ENCODE results near the gene DGLUCY.

The DGLUCY gene

DNA sequence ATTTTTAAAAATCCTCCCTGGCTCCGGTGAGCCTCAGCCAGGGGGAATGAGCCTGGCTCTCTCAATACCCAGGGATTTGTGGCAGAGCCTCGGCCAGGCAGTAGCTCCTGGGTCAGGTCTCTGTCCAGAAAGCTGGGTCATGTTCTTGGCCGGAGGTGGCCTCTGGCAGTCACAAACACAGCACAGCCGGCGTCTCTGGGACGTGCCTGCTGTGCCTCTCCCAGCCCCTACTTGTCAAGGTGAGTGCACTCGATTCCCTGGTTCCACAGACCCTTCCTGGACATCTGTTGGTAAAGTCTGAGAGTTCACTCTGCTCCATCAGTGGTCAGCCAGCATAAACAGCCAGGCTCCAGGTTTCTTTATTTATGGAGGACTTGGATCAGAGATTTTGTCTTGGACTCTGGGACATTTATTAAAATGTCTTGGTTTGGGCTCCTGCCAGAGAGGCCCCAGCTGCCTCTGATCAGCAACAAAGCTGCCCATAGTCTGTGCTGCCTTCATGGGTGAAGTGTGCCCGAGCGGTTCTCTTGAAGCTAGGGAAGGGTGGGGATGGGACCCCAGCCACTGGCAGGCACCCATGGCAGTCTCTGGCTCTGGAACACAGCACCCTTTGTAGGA, 56.7 kb downstream of the DGLUCY start:
- DNase-seq (ENCODE audit: low read depth): no peak
- H3K4me3 ChIP-seq (ENCODE audit: low read depth, low read length): no peak overlapping the region

DNA sequence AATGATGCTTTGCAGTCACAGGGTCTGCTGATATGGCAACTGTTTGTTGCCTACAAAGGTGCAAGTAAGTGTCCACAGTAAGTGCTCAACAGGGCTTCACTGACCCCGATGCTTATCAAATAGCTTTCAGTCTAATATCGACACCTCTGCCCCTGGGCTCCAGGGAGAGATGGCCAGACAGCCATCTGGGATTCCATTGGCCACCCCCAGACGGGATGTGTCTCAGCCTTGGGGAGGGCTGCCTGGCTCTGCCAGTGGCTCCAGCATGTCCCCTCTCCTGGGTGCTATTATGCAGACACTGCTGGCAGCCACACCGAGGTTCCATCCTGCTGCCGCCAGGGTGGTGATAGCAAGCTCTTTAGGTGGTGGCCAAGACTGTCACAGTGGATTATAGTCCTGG, 57.4 kb downstream of the DGLUCY start:
- no peak for DNase-seq (ENCODE audit: low read depth)
- H3K4me3 ChIP-seq (ENCODE audit: low read depth, low read length): no peak overlapping the region
- TF ChIP-seq, protein P1, sequence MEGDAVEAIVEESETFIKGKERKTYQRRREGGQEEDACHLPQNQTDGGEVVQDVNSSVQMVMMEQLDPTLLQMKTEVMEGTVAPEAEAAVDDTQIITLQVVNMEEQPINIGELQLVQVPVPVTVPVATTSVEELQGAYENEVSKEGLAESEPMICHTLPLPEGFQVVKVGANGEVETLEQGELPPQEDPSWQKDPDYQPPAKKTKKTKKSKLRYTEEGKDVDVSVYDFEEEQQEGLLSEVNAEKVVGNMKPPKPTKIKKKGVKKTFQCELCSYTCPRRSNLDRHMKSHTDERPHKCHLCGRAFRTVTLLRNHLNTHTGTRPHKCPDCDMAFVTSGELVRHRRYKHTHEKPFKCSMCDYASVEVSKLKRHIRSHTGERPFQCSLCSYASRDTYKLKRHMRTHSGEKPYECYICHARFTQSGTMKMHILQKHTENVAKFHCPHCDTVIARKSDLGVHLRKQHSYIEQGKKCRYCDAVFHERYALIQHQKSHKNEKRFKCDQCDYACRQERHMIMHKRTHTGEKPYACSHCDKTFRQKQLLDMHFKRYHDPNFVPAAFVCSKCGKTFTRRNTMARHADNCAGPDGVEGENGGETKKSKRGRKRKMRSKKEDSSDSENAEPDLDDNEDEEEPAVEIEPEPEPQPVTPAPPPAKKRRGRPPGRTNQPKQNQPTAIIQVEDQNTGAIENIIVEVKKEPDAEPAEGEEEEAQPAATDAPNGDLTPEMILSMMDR (conservative IDR thresholded peaks at IDR 0.05; ENCODE audit: low read depth, low read length): no peak

More for the DNA sequence above, 56.7 kb downstream of the DGLUCY start:
- TF ChIP-seq, protein P1 (conservative IDR thresholded peaks at IDR 0.05; ENCODE audit: low read depth, low read length): no peak

DNA sequence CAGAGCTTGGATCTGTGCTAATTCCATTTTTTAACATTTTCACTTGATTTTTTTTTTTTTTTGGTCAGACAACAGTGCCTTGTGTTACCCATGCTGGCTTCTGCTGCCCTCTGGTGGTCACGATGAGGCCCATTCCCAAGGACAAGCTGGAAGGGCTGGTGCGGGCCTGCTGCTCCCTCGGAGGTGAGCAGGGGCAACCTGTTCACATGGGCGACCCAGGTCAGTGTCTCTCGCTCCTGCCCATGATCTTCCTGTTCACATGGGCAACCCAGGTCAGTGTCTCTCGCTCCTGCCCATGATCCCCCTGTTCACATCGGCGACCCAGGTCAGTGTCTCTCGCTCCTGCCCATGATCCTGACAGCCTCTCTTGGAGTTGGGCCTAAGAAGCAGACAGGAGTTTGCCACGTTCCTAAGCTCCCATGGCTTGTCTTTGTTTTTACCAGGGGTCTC, 59.4 kb downstream of the DGLUCY start:
- TF ChIP-seq, protein P1 (conservative IDR thresholded peaks at IDR 0.05; ENCODE audit: low read depth, low read length): peak; percentile 91
- no peak overlapping the region for H3K4me3 ChIP-seq (ENCODE audit: low read depth, low read length)
- DNase-seq (ENCODE audit: low read depth): peak; percentile 89

DNA sequence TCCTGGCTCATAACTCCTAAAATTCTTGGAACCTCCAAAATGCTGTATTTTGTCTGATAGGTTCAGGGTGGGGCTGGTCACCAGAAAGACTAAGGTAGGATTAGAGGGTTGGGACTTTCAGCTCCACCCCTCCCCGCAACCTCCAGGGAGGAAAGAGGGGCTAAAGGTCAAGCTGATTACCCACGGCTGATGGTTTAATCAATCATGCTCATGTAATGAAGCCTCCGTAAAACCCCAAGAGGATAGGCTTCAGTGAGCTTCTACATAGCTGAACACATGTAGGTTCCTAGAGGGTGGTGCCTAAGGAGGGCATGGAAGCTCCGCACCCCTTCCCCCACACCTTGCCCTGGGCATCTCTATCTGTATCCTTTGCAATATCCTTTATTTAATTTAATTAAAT, 60.0 kb downstream of the DGLUCY start:
- TF ChIP-seq, protein P1 (conservative IDR thresholded peaks at IDR 0.05; ENCODE audit: low read depth, low read length): no peak
- H3K4me3 ChIP-seq (ENCODE audit: low read depth, low read length): no peak overlapping the region
- DNase-seq (ENCODE audit: low read depth): no peak

DNA sequence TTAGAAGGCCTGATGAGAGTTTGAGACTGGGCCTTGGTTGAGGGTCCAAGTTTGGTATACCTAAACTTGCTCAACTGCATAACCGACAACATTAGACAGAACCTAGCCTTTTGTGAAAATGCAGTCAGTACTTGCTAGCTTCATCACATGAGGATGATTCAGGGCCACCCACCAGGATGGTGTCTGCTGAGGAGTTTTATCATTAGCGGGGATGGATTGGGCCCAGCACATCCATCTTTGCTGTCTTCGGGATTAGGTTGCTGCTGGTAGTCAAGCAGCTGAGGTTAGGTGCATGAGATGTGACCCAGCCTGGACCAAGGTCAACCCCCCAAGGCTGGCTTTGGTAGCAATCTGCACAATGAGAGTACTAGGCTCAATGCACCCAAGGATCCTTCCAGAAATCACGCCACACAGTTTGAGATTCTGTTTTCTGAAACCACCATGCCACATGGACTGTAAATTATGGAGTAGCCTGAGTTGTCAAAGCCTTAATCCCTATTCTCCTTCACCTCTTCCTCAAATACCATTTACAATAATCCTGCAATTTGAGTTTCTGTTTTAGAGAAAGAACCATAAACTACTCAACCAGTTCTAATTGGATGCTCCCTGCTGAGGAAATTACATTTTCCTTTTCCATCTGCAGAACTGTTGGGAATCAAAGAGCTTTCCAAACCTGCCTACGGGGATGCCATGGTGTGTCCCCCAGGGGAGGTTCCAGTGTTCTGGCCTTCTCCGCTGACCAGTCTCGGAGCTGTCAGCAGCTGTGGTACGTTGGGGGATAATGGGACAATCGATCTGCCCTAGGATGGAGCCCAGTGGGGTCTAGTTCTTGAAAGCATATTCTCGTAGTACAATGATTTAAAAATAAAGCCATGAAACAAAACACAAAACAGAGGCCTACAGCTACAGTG, 61.7 kb downstream of the DGLUCY start:
- no peak overlapping the region for H3K4me3 ChIP-seq (ENCODE audit: low read depth, low read length)
- TF ChIP-seq, protein P1 (conservative IDR thresholded peaks at IDR 0.05; ENCODE audit: low read depth, low read length): no peak
- peak; percentile 6 for DNase-seq (ENCODE audit: low read depth)

DNA sequence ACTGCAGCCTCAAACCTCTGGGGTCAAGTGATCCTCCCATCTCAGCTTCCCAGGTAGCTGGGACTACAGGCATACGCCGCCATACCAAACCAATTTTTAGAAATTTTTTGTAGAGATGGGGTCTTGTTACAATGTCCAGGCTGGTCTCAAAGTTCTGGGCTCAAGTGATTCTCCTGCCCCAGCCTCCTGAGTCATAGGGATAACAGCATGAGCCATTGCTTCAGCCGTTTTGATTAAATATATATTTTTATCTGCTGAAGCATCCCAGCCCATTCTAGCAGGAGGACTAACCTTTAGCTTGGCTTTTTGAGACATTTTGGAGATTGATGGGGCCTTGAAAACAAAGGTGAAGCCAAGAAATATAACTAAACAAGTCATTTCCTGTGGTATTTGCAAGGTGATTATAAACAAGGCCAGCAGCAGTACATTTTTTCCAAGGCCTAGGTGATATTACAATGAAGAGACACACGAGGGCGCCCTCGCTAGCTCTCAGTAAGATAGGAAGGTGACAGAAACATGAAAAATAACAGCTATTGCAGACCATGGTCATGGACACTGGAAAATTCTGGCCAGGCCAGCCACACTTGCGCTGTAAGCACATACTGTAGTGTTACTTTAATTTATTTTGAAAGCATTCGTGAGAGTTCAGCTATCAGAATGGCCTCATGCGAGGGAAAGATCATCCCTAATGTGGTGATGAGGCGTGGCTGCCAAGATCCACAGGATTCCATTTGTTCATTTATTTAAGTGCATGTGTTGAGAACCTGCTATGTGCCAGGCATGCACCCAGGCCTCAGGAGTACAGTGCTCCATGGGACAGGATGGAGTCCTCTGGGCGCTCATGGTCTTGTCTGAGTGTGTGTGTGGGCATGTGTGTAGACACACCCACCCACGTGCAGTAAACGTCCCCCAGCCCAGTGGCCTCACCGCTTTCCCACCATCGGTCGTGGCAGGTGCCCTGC, 63.5 kb downstream of the DGLUCY start:
- TF ChIP-seq, protein P1 (conservative IDR thresholded peaks at IDR 0.05; ENCODE audit: low read depth, low read length): peak; percentile 86
- peak; percentile 88 for DNase-seq (ENCODE audit: low read depth)

More for the DNA sequence above, 63.5 kb downstream of the DGLUCY start:
- no peak overlapping the region for H3K4me3 ChIP-seq (ENCODE audit: low read depth, low read length)
